Fibroblast of lung (primary cell): ENCODE results near the gene SETDB1. TPM values are rescaled to one million over a fixed set of nuclear protein-coding genes. Genes with fewer than 3 reads are reported as not detected.
A peak's percentile ranks its signal among the peaks of the same experiment; 100 is the strongest.
"Not testable (repeated sequence)": the region's sequence is repeated elsewhere in the genome, so short reads cannot be mapped to it uniquely, and the experiment has no call there.

Source experiments
- DNase-seq, 2 donors: peaks; one replicate each; pipeline versions ENCODE4 v3.0.0 to v3.0.0-alpha.2; 2010; ENCODE audit warnings: low read depth in 2 of 2
- H2AFZ ChIP-seq: 2 replicates; pipeline ENCODE4 v1.5.1; 2012; ENCODE audit warnings: low read length, control low read depth, inconsistent platforms
- H3K27ac ChIP-seq: 2 replicates; pipeline ENCODE4 v1.5.1; 2011; ENCODE audit warnings: low read length, control low read depth; ENCODE audit not compliant: insufficient read depth
- H3K27me3 ChIP-seq: 2 replicates; pipeline ENCODE4 v1.5.1; 2011; ENCODE audit warnings: mild to moderate bottlenecking, low read length; ENCODE audit not compliant: control insufficient read depth, insufficient read depth
- H3K36me3 ChIP-seq: 2 replicates; pipeline ENCODE4 v1.5.1; 2011; ENCODE audit warnings: low read length; ENCODE audit not compliant: control insufficient read depth, insufficient read depth
- H3K4me1 ChIP-seq: 2 replicates; pipeline ENCODE4 v1.5.1; 2011; ENCODE audit warnings: low read length; ENCODE audit not compliant: control insufficient read depth, insufficient read depth; ENCODE audit errors: extremely low read depth
- H3K4me2 ChIP-seq: 2 replicates; pipeline ENCODE4 v1.5.1; 2011; ENCODE audit warnings: low read length, control low read depth; ENCODE audit not compliant: insufficient read depth; ENCODE audit errors: extremely low read depth
- H3K4me3 ChIP-seq, 4 experiments: fragments of 200-600 bp in 1 of 4; sonication (generic) in 1 of 4; replicated peaks in 1 of 4; 2 replicates each; pipeline ENCODE4 v1.5.1; 2011 to 2016; ENCODE audit warnings: low read length in 4 of 4, low read depth in 3 of 4, mild to moderate bottlenecking in 3 of 4, control low read depth in 2 of 4, inconsistent platforms in 1 of 4, mixed read lengths in 1 of 4; ENCODE audit not compliant: insufficient read depth in 1 of 4; ENCODE audit errors: control extremely low read depth in 1 of 4
- H3K79me2 ChIP-seq: 2 replicates; pipeline ENCODE4 v1.5.1; 2012; ENCODE audit warnings: mild to moderate bottlenecking, low read length, inconsistent platforms; ENCODE audit not compliant: control insufficient read depth, insufficient read depth
- H3K9ac ChIP-seq: 2 replicates; pipeline ENCODE4 v1.5.1; 2011; ENCODE audit warnings: mild to moderate bottlenecking, low read length, control low read depth; ENCODE audit not compliant: insufficient read depth
- H3K9me3 ChIP-seq: 2 replicates; pipeline ENCODE4 v1.5.1; 2012; ENCODE audit warnings: low read depth, low read length; ENCODE audit not compliant: control insufficient read depth, insufficient read depth
- H4K20me1 ChIP-seq: 2 replicates; pipeline ENCODE4 v1.5.1; 2011; ENCODE audit warnings: low read length; ENCODE audit not compliant: control insufficient read depth, insufficient read depth; ENCODE audit errors: extremely low read depth
- EZH2 ChIP-seq: IDR thresholded peaks from 2 replicates; pipeline ENCODE4 v1.5.1; 2012; ENCODE audit warnings: low read length, control low read depth, mild to moderate bottlenecking; ENCODE audit errors: missing control alignments
- polyA plus RNA-seq, 2 donors: library from polyadenylated mRNA; depleted of rRNA in 1 of 2; stranded (reverse) in 1 of 2; unstranded in 1 of 2; fragments of >200 nt; gene quantifications; 2 replicates each; pipeline ENCODE4 v1.2.1, GENCODE V29; 2011 to 2012; ENCODE audit warnings: missing spikeins in 1 of 2
- total RNA-seq: library from RNA; depleted of rRNA; stranded (reverse); fragments of >200 nt; gene quantifications from 2 replicates; pipeline ENCODE4 v1.2.1, GENCODE V29; 2014
- TF ChIP-seq, protein P1 (sequence below), 2 donors: IDR thresholded peaks in 1 of 2; conservative IDR thresholded peaks in 1 of 2; 1 replicate in 1 of 2; 2 replicates in 1 of 2; pipeline ENCODE4 v1.5.1; 2011 to 2012; ENCODE audit warnings: low read length in 2 of 2, control low read depth in 1 of 2, inconsistent platforms in 1 of 2, low read depth in 1 of 2, mild to moderate bottlenecking in 1 of 2

The SETDB1 gene
- total and polyA plus RNA-seq, 2 donors (not counting 1 experiment from before 2014, with no cell fraction given), result 27.0 to 30.7 TPM

DNA sequence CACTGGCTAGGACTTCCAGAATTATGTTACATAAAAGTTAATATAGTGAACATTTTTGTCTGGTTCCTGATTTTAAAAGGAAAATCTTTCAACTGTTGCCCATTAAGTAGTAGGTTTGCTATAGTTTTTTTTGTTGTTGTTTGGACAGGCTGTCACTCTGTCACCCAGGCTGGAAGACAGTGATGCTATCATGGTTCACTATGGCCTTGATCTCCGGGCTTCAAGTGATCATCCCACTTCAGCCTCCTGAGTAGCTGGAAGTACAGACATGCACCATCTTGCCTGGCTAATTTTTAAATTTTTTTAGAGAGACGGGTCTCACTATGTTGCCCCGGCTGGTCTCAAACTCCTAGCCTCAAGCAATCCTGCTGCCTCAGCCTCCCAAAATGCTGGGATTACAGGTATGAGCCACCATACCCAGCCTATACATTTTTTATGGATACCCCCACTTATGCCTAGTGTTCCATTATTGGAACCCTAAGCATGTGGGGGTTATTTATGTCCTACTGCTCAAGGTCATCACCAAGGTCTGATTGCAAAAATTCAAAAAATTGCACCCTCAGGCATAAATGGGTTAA lies 32.7 kb upstream of the SETDB1 start:
- Histone ChIP-seq H3K36me3 (no peaks in the 10 kb centered on the region), H3K27ac (no peak overlapping the region), H3K4me1 (no peaks in the 10 kb centered on the region), H2AFZ (no peak overlapping the region), H3K9me3 (no peaks in the 10 kb centered on the region), H3K4me2 (no peak overlapping the region), H3K9ac (no peak overlapping the region), H3K27me3 (no peaks in the 10 kb centered on the region), H4K20me1 (no peaks in the 10 kb centered on the region), H3K4me3 (no peak overlapping the region), H3K79me2 (no peaks in the 10 kb centered on the region)
- no peak for DNase-seq
- TF ChIP-seq, protein P1, sequence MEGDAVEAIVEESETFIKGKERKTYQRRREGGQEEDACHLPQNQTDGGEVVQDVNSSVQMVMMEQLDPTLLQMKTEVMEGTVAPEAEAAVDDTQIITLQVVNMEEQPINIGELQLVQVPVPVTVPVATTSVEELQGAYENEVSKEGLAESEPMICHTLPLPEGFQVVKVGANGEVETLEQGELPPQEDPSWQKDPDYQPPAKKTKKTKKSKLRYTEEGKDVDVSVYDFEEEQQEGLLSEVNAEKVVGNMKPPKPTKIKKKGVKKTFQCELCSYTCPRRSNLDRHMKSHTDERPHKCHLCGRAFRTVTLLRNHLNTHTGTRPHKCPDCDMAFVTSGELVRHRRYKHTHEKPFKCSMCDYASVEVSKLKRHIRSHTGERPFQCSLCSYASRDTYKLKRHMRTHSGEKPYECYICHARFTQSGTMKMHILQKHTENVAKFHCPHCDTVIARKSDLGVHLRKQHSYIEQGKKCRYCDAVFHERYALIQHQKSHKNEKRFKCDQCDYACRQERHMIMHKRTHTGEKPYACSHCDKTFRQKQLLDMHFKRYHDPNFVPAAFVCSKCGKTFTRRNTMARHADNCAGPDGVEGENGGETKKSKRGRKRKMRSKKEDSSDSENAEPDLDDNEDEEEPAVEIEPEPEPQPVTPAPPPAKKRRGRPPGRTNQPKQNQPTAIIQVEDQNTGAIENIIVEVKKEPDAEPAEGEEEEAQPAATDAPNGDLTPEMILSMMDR (conservative IDR thresholded peaks at IDR 0.05 in 1 of 2, IDR thresholded peaks at IDR 0.05 in 1 of 2; ENCODE audit: low read depth in 1 of 2, low read length in 2 of 2), result no peak
- no peak for TF ChIP-seq EZH2

DNA sequence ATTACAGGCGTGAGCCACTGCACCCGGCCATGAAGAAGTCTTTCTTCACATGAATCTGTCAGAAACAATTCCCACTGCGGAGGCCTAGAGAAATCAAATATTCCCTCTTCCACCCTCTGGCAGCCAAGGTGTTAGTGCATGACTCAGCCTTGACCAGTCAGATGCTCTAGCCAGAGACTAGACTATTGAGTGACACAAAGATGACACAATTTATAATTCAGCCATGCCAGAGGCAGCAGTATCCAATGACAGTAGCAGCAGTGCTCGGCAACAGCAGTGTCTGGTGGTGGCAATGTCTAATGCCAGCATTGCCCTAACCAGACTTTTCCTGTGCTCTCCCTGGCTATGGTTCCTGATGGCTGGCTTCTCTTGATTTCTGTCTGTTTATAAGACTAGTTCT lies 30.5 kb upstream of the SETDB1 start:
- H3K27me3 ChIP-seq, result no peaks in the 10 kb centered on the region
- no peaks in the 10 kb centered on the region for H3K36me3 ChIP-seq
- DNase-seq, result peak; percentile 12 to 48
- no peak overlapping the region for H3K4me3 ChIP-seq
- H3K27ac ChIP-seq, result no peak overlapping the region
- H2AFZ ChIP-seq, result no peak overlapping the region
- TF ChIP-seq EZH2, result no peak
- TF ChIP-seq, protein P1 (conservative IDR thresholded peaks at IDR 0.05 in 1 of 2, IDR thresholded peaks at IDR 0.05 in 1 of 2; ENCODE audit: low read depth in 1 of 2, low read length in 2 of 2), result no peak
- H3K4me2 ChIP-seq, result peak overlapping the region; percentile 42
- no peaks in the 10 kb centered on the region for H3K9me3 ChIP-seq
- H4K20me1 ChIP-seq, result no peaks in the 10 kb centered on the region
- H3K9ac ChIP-seq, result no peak overlapping the region
- H3K4me1 ChIP-seq, result no peaks in the 10 kb centered on the region
- H3K79me2 ChIP-seq, result no peaks in the 10 kb centered on the region

DNA sequence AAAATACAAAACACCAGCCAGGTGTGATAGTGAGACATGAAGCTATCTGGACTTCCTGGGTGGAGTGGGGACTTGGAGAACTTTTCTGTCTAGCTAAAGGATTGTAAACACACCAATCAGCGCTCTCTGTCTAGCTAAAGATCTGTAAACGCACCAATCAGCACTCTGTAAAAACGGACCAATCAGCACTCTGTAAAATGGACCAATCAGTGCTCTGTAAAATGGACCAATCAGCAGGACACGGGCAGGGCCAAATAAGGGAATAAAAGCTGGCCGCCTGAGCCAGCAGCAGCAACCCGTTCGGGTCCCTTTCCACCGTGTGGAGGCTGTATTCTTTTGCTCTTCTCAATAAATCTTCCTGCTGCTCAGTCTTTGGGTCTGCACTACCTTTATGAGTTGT lies 26.4 kb upstream of the SETDB1 start:
- not testable (repeated sequence) for H4K20me1 ChIP-seq, H2AFZ ChIP-seq, H3K79me2 ChIP-seq, H3K4me3 ChIP-seq, H3K4me1 ChIP-seq, H3K9ac ChIP-seq, H3K36me3 ChIP-seq, H3K9me3 ChIP-seq, H3K27ac ChIP-seq, H3K27me3 ChIP-seq, H3K4me2 ChIP-seq, DNase-seq
